Esophagus mucosa (tissue), 1 donor: ENCODE data around the gene FFAR3. TPM values are rescaled to one million over a fixed set of nuclear protein-coding genes. Genes with fewer than 3 reads are reported as not detected.

Experiments
- ATAC-seq: fragments of 200-7000 bp; cut with Tn5 transposase; one replicate; pipeline ENCODE4 v1.9.1; 2020
- total RNA-seq: library from RNA; stranded (reverse); gene quantifications from one replicate; pipeline ENCODE4 v1.2.4, GENCODE V29; 2023
- donor health status: DM: yes; HTN: yes; CAD: no.

Gene FFAR3
- total RNA-seq, 1 donor from 2014 or later: not detected

GRCh38 chr19:35331551-35332214 is 26.6 kb upstream of the FFAR3 start:
- no peak for ATAC-seq

GRCh38 chr19:35332817-35333216 is 25.4 kb upstream of the FFAR3 start:
- ATAC-seq: no peak

DNA sequence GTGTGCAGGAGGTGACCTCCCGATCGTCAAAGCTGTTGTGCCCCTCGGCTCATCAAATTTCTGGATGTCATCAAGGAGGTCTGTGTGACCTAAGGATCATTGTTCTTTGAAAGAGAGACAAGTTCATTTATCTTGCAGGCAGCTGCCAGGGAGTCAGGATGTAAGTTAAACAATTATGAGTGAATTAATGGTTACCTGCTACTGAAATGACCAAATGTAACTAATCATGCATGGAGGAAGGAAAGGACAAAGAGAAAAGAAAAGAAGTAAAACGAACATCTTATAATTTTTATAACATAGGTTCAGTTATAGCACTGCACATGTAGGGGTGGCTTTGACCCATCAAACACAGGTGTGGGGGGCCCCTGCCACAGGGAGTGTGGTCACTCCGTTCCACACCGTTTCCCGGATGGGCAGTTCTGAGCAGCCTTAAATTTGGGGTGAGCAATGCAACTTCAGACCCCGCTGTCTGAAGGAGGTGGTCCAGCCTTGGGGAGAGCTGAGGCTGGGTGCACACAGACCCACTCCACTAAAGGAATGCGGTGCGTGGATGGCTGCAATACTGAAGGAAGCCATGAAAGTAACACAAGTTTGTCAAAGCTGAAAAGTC is 24.0 kb upstream of the FFAR3 start:
- no peak for ATAC-seq

DNA sequence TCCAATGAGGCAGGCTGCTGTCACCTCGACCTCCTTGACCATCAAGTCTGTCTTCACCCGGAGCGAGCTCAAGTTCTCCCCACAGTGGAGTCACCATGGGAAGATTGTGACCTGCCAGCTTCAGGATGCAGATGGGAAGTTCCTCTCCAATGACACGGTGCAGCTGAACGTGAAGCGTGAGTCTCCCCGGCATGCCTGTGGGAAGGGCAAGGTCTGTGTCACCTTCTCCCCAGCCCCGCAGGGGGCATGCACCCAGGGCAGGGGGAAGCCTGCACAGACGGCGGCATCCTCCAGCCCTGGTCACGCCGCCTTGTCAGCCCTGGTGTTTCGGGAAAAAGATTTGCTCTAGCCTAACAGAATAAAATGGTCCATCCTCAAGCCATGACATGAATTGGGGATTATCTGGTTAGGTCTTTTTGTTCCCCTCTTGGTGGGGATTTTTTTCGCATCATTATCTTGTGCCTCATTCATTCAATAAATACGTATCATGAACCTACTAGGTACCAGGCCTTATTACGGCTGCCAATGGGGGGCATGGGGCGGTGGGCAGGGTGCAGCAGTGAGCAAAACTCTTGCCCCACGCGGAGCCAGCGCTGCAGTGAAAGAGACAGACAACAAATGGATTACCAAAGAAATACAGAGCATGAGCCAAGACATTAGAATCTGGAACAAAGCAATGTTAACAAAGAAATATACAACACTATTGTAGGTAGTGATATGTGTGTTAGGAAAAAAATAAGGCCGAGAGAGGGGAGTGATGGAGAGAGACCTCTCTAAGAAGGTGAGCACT is 21.9 kb upstream of the FFAR3 start:
- ATAC-seq: no peak

DNA sequence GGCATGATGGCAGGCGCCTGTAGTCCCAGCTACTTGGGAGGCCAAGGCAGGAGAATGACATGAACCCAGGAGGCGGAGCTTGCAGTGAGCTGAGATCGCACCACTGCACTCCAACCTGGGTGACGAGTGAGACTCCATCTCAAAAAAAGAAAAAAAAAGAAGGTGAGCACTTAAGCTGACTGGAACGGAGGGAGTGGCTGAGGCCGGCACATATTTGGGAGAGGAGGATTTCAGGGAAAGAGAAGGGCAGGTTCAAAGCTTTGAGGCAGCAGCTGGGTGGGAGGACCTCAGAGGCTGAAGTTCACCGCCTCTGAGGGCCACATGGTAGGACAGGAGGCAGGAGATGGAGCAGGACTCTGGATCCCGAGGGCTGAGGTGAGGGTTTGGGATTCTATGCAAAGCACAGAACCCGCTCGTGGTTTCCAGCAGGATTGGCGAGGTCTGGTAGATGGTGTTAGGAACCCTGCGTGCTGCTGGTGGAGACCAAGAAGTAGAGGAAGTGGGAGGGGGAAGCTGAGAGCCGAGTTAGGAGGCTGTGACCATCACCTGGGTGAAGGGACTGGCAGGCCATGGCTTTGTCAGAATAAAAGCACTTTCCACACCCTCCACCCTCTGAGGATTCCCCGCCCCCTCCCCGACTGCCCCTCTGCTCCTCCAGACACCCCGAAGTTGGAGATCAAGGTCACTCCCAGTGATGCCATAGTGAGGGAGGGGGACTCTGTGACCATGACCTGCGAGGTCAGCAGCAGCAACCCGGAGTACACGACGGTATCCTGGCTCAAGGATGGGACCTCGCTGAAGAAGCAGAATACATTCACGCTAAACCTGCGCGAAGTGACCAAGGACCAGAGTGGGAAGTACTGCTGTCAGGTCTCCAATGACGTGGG is 20.9 kb upstream of the FFAR3 start:
- ATAC-seq: no peak

DNA sequence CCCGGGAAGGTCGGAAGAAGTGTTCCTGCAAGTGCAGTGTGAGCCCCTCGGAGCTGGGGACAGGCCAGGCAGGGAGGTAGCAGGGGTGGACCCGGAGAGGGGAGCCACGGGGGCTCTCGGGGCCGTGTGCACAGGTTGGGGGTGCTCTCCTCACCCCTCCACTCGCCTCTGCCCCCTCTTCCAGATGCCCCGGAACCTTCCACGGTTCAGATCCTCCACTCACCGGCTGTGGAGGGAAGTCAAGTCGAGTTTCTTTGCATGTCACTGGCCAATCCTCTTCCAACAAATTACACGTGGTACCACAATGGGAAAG is 20.3 kb upstream of the FFAR3 start:
- peak; percentile 15 for ATAC-seq

DNA sequence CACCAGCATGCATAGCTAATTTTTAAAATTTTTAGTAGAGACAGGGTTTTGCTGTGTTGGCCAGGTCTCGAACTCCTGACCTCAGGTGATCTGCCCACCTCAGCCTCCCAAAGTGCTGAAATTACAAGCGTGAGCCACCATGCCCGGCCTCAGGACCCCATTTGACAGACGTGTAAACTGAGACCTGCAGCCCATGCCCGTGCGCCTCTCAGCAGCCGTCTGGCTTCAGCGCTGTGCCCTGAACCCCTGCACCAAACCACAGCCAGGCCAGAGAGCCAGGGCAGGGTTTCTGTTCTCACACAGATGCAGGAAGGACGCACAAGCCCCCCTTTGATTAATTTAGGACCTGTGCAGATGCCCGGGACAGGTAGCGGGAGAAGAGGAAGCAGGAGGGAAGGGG is 17.8 kb upstream of the FFAR3 start:
- no peak for ATAC-seq

GRCh38 chr19:35341006-35341405 is 17.3 kb upstream of the FFAR3 start:
- no peak for ATAC-seq

DNA sequence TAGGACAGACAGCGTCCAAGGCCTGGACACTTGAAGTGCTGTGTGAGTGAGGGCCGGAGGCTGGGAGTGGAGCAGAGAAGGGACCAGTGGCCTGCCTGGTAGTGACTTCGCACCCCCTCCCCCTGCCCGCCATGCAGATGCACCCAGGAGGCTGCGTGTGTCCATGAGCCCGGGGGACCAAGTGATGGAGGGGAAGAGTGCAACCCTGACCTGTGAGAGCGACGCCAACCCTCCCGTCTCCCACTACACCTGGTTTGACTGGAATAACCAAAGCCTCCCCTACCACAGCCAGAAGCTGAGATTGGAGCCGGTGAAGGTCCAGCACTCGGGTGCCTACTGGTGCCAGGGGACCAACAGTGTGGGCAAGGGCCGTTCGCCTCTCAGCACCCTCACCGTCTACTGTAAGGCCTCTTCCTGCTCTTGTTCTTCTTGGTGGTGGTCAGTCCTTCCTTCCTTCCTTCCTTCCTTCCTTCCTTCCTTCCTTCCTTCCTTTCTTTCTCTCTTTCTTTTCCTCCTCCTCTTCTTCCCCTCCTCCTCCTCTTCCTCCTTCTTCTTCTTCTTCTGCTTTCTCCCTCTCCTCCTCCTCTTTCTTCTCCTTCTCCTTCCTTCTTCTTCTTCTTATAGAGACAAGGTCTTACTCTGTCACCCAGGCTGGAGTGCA is 16.6 kb upstream of the FFAR3 start:
- no peak for ATAC-seq

GRCh38 chr19:35342430-35342829 is 15.8 kb upstream of the FFAR3 start:
- ATAC-seq: no peak

DNA sequence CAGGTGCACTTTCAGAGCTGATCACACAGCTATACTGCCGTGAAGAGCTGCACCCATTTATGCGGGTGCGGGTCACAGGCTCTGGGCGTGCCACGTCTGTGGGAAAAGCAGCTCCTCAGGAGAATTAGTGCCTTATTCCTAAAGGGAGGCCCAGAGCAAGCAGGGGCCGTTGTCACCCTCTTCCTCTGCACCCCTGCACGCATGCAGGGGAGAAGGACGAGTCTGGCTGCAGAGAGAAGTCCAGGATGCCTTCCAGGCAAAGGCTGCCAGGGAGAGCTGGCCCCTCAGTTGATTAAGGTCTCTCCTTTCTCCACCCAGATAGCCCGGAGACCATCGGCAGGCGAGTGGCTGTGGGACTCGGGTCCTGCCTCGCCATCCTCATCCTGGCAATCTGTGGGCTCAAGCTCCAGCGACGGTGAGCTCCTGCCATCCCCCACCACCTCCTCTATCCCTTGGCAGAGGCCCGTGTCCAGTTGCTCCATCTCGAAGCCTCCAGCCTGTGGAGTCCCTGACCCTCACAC is 13.7 kb upstream of the FFAR3 start:
- ATAC-seq: no peak

GRCh38 chr19:35345671-35346111 is 12.6 kb upstream of the FFAR3 start:
- ATAC-seq: no peak

GRCh38 chr19:35346193-35347052 is 11.8 kb upstream of the FFAR3 start:
- ATAC-seq: peak; percentile 55

DNA sequence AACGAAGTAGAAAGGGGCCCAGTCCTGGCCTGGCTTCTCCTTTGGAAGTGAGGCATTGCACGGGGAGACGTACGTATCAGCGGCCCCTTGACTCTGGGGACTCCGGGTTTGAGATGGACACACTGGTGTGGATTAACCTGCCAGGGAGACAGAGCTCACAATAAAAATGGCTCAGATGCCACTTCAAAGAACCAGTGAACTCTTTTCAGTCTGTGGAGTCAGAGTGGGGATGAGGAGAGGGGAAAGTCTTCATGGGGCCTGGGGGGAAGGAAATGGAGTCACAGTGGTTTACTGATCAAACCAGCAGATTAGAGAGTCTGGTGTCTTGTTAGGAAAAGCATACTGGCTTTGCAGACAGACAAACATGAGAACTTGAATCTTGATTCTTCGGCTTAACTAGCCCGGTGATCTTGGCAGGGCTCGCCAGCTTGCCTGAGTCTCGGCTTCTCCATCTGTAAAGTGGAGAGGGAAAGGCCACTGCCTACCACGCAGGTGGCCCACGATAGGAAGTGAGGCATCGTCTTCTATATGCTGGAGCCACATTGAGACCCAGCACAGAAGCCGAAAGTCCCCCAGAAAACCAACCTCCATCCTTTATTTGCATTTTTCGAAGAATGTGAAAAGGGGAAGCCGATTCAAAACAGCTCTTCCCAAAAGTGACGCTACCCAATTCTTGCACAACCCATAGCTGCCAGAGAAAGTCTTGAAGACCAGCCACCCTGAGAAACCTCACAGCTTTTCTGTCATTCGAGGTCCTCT is 10.9 kb upstream of the FFAR3 start, which contains the start of gene FFAR1:
TSS of gene FFAR1 (plus strand) at position 732 of the 759 bp plus-strand sequence. CDS start 3,650 bp downstream, outside the sequence.
- no peak for ATAC-seq

- ATAC-seq: no peak
Observed at GRCh38 chr19:35347930-35348298, 10.3 kb upstream of the FFAR3 start.

DNA sequence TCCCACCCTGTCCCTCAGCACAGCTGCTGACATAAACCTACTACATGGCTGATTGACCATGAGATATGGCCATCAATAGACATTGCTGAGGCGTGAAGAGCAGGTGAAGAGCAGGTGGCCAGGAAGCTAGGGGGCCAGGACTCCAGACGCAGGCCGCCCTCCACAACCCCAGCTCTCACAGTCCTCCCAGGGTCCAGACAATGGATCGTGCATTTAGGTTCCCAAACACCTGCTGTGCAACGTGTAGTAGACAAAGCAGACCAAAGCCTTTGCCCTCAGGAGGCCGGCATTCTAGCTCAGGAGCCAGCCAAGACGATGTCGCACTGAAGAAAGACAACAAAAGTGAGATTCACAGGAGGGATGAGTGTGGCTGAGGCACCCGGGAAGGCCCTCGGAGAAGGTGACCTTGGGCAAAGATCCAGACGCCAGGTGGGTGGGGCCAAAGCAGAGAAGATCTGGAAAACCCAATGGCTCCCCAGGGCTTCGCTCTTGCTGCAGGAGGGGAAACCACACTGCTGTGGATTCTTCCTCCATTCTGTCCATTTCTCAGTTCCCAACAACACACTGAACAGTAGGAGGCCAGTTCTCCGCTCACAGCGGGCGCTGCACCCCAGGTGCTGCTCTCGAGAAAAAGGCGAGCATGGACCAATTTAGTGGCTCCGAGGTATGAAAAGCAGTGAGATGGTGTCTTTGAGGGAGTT is 9.2 kb upstream of the FFAR3 start:
- no peak for ATAC-seq

- ATAC-seq: no peak
Observed at GRCh38 chr19:35349614-35350521, 8.4 kb upstream of the FFAR3 start.

- no peak for ATAC-seq
Observed at GRCh38 chr19:35350591-35350990, 7.7 kb upstream of the FFAR3 start.
